Iris pigment epithelial cell (primary cell): Measurements from ENCODE around the gene PTMA.

Experiments
- DNase-seq: peaks from one replicate; pipeline ENCODE4 v3.0.0-alpha.2; 2011; ENCODE audit warnings: low read depth

PTMA gene

DNA sequence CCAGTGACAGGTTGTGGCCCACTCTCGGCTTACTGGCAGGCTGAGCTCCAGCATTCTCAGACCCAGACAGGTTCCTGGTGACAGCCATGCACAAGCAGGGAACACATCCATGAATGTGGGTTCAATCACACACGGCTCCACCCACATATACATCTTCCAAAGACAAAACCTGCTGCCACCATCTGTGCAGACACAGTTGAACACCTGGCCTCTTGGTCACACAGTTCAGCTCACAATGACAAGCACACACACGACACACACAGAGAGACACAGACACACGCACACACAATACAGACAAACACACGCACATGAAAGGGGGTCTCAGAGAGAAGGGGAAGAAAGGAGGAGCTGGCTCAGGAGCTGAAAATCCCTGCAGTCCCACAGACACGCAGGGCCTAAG lies 32.1 kb upstream of the PTMA start:
- DNase-seq: no peak

DNA sequence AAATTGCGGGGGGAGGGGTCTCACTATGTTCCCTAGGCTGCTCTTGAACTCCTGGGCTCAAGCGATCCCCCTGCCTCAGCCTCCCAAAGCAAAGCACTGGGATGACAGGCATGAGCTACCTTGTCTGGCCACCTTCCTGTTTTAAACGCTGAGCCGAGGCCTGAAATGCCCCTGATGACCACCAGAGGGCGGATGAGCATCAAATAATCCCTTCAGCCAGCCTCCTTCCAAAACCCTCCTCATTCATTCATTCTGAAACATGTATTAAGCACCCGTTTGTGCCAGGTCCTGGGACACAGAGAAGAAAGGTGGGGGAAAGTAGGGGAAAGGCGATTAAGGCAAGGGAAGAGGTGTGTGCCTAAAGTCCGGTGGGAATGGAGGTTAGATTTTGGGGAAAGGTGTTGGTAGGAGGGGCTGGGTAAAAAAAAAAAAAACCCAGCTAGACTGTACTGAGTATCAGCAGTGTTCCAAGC lies 30.7 kb upstream of the PTMA start:
- DNase-seq: peak; percentile 74

DNA sequence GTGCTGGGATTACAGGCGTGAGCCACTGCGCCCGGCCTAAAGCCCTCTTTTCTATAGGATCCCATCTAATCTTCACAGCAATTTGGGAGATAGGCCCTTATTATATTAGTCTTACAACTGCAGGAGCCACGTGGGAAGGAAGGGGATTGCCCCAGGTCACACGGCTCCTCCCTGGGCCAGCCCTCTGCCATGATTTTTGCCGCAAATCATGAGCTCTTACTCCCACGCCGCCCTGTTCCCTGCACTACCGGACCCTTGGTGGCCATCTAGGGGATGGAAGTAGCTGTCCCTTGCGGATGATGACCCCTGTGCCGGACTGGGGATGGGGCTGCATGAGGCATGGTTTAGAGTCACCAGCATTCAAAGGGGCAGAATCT lies 28.4 kb upstream of the PTMA start:
- DNase-seq: no peak

DNA sequence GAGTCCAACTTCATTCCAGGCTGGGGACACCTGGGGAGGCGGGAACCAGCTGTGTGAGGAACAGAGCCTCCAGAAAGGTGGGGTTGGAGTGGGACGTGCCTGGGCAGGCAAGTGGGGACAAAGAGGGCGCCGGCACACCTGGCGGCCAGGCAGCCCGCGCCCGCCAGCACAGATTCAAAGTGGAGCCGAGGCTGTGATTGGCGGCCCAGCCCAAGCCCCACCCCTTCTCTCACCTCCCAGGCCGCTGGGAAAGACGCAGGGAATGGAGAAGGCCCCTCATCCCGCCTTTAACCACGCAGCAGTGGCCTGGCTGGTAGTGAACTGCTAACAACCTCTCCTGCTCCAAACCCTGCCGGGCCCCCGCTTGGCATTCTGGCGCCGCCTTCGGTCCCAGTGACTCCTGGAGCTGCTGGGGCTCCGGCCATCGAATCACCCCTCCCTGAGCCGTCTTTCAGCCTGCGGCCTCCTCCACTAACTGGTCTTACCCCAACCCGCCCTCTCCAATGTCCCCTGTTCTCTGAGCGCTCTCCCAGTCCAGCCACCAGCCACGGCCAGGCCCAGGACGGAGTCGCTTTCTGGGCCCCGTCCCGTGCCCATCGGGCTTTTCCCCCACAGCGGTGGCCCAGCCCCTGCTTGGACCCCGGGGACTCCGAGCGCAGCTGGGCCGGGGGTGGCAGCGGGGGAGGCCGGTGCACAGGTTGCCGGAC lies 27.9 kb upstream of the PTMA start:
- DNase-seq: no peak

DNA sequence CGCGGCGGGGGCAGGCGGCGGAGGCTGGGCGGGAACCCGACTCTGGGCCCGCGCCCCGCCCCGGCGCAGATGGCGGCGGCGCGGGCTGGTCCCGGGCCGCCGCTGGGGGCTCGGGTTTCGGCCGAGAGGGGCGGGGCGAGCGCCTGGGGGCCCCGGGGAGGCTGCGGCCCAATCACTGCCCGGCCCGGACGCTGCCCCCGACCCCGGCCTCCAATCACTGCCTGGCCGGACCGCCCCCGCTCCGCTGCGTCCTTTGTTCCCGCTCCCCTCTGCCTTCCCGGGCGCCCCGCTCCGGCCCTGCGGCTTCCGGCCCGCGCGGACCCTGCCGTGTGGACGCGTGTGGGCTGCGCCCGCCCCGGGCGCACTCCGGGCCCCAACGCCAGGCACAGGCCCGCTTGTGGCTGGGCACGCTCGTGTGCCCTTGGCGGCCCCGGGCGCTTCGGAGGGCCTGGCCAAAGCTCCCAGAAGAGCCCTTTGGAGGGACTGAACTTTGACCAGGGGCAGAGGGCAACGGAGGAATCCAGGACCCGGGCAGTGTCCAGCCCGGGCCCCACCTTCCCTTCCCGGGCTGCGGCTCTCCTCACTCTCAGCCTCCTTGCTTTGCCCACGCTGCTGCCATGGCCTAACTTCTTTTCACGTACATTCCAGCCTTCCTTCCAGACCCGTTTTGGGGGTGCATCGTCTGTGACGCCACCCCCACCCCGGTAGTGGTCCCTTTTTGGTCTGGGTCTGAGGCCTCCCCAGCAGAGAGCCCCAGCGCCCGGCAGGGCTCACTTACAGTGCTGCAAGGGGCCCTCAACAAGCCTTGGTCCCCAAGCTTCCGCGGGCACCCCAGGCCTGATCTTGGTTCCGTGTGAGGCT lies 27.1 kb upstream of the PTMA start:
- DNase-seq: peak; percentile 80

DNA sequence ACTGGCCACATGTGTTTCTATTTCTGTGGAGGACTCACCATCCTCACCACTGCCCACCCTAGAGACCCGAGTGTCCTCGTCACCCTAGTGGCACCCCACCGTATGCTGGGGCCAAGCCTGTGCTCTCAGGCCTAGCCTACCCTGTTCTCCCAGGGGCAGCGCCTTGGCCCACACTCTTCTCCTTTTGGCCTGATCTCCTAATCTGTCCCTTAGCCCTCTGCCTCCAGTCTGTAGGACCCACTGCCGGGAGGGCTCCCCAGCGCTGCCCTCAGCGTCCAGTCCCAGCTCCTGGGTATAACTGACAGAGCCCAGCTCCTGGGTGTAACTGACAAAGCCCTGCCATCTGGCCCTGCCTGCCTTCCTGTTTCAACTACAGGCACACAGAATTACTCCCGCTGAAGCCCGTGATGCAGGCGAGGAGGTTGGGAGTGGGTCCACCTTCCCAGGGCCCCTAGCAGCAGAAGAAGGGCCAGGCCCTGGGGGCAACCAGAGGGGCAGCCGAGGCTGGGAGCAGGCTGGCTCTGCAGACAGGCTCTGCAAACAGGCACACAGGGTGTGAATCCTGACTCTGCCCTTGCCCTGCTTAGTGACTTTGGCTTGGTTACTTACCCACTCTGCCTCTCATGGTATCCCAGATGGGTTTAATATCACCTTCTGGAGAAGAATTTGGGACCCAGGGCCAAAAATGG lies 25.6 kb upstream of the PTMA start:
- no peak for DNase-seq

DNA sequence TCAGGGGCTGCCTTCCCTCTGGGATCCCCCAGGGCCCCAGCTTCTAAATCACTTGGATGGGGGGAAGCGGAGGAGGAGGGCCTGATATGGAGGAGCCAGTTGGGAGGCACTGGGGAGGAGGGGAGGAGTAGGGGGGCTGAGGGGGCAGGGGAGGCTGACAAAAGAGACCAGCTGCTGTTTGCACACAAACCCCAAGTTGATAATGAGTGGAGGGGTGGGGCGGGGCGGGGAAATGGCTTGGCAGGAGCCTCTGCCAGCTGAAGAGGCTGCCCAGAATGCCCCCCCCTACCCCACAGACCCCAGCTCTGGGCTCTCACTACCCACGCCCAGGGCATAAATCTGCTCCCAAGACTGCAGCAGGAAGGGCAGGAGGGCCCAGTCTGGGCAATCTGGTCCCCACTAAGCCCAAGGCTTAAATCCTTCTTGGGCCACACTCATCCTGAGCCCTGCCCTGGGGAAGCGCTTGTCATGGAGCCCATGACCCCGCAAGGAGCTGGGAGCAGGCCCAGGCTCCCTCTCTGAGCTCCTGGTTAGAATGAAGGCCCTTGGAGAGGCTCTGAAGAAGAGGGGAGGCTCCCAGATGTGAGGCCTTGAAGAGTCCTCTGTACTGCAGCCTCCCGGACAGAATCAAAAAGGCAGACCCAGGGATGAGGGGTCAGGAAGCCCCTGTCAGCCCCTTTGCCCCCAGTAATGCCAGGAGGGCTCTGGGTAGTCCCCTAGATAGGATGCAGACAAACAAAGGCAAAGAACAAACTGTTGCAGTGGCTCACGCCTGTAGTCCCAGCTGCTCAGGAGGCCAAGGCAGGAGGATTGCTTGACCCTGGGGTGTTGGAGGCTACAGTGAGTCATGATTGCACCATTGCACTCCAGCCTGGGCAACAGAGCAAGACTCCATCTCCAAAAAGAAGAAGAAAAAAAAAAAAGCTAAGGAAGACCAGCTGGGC lies 24.8 kb upstream of the PTMA start:
- DNase-seq: no peak

DNA sequence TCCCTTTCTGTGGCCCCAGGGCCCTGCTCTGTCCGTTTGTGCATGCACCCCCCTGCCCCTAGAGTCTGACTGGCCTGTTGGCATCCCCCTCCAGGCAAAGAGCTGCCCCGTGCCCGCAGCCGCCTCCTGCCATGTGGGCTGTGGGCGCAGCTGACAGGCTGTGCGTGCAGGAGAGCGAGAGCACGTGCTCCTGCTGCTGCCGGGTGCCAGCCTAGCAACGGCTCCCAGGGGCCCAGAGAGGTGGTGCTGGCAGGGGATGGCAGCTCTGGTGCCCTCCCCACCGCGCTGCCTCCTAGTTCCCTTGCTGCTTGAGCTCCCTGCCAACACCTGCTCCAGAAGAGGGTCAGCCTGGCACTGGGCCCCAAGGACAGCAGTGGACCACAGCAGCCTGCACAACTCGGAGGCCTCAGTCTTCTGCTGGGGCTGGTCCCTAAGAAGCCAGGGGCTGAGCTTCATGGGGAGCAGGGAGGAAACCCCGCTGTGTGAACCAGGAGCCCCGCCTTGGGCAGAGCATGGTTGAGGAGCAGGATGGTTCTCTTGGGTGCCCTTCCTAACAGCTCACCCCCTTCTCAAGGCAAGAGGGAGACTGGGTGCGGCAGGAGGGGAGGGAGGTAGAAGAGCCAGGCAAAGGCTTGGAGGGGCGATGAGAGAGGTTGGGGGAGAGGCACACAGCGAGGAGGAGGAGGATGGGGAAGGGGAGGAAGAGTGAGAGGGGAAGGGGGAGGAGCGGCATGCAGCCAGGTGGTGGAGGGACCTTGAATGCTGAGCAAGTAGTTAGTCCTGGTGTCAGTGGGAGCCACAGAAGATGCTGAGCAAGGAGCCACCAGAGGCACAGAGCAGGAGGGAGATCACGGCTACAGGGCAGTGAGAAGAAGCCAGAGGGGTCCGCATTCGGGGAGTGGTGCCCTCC lies 23.8 kb upstream of the PTMA start:
- DNase-seq: no peak

DNA sequence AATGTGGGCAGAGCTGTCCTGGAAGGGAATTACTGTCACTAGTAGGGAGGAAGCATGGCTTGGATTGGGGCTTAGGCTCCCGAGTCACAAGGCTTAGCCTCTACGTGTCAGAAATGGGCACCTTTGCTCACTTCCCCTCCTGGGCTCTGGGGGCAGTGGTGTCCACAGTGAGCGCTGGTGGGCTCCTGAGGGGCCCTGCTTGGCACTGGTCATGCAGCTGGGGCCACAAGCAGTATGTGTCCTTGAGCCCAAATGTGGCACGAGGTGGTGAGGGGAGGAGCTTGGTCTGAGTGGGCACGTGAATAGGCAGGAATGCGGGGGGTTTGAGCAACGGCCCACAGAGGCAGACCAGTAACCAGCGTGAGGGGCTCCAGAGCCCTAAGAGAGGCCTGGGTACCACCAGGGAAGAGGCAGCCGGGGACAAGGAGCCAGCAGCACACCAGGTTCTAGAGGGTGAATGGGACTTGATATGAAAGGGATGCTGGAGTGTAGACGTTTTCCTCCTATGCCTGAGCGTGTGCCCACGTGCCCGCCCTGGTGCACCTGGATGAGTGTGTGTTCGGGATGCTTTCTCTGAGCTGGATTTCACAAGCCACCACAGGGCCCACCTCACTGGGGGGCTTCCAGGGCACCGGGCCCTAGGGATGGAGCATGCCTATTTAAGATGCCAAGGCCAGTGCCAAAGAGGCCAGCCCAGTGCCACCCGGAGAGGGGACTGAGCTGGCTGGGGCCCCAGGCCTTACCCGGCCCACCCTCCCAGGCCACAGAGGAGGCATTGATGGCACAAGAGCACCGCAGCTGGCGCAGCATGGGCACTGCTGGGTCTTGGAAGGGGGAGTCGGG lies 22.8 kb upstream of the PTMA start:
- DNase-seq: no peak

DNA sequence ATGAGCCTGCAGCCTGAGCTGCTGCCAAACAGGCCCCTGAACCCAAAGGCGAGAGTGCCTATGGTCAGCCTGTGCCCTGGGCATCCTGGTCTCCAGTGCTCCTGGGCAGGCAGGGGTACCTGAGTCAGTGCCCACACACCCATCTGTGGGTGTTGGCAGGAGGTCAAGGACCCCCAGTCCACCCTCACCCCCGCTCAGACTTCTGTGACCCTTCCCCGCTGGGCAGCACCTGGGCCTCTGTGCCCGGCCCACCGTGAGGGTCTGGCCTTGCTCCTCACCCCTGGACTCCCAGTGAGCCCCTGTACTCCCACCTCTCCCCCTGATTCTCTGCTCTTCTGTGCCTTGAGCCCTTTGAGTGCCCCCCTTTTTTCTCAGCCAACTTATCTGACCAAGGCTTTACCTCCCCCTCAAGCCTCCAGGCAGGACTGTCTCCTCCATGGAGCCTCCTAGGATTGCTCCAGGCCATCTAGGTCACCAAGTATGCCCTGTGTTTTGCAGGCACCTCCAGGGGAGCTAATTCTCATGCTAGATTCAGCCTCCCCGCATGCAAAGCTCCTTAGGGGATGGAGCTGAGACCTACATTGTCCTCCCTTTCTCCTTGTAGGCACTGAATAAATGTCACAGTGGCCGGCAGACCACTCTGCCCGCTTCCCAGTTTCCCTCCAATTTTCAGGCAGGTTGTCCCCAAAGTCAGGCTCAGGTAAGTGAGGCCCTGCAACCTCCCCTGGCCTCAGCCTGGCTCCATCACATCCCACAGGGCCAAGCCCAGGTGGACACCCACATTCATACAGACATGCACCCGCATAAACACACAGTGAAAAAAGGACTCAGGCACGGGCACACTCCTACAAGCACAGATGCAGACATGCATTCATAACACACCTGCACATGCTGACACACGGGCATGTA lies 21.9 kb upstream of the PTMA start:
- no peak for DNase-seq

DNA sequence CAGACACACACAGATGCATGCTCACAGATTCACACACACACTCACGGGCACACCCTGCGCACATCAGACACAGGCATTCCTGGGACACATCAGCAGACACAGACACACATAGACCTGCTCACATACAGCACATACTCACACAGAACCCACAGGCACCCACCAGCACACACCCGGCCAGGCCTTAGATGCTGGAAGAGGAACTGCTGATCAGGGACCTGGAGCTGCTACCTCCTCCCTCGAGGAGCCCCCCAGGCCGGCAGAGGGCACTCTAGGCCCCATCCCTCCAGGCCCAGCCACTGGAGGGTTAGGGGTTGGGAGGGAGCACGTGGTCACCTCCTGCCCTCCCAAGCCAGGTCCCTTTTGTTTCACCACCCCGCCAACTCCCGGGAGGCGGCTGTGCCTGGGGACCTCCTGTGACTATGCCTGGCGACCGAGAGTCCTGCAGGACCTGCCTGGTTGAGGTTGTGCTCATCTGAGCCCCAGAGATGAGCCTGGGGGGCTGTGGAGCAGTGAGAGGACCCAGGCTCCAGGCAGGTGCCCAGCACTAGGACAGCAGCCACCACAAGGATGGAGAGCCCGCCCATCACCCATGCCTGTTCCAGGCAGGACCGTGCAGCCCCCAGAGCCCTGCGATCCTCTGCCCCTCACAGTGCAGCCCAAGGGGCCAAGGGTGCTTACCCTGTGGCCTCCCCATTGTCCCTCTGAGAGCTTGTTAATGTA lies 21.0 kb upstream of the PTMA start:
- no peak for DNase-seq

DNA sequence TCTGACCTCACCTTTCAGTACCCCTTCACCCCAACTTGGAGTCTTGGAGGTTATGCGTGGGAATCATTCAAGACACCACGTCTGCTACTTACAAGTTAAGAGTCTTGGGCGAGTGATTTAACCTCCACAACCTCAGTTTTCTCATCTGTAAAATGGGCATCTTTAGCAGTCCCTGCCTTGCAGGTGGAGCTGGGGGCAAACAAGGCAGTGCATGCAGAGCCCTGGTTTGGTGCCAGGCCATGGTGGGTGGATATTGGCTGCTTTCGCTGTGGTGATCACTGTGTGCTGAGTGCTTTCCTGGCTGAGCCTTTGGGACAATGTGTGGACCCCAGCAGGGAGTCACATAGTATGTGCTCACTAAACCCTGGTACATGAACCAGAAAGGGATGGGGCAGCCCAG lies 20.4 kb upstream of the PTMA start:
- DNase-seq: no peak

DNA sequence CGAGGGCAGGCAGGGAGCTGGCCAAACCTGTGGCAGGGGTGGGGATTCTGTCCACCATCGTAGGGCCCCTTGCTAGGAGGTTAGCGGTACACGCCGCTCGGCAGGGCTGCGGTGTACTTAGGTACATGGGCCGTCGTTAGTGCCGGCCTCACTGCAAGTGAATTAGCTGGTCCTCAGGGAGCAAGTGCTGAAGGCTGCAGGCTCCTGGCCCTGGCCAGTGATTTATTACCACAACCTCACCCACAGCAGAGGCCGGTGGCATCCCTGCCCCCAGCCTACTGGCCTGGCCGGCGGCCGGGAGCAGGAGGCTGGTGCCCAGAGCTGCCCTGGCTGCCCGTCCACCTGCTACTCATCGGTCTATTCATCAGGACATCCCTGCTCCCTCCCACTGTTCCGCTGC lies 19.6 kb upstream of the PTMA start:
- DNase-seq: no peak

DNA sequence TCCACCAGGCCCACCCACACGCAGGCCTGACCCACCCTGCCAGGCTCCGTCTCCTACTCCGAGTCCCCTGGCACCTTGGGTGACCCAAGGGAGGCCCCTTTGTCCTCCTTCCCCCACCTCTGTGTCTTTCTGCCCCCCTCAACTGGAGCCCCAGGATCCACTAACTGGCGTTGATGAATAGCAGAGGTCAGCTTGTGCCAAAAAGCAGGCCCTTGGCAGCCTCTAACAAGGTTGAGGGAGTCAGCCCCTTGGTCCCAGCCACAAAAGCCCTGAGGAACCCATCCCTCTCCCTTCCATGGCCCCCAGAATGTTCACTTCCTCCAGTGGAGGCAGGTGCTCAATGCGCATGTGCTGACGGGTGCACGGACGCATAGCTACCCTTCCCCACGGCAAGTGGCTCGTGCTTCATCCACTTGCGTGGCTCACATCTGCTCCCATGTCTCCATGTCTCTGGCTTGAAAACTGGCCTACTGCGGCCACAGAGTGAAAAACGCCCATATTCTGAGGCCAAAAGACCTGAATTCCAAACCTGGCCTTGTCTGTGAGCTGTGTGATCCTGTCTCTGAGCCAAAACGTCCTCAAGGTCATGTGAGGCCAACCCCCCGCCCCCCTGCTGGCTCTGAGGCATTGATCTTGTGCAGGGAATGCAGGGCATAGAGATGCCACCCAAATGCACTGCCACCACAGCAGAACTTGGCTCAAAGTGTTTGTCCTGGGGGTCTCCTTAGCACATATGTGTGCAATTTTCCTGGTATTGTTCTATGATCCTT lies 19.0 kb upstream of the PTMA start:
- DNase-seq: no peak

DNA sequence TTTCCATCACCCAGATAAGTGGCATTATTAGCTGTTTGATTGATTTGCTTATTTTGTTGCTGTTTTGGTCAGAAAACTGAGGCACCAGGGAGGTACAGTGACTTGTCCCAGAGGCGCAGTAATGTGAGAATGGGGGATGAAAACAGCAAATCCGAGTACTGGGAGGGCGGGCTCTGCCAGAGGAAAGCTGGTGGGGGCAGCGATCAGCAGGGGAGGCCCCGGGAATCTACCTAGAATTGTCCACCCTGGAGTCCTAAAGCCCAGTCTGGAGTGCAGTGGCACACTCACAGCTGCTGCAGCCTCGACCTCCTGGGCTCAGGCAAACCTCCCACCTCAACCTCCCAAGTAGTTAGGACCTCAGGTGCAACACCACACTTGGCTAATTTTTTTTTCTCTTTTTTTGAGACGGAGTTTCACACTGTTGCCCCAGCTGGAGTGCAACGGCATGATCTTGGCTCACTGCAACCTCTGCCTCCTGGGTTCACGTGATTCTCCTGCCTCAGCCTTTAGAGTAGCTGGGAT lies 17.0 kb upstream of the PTMA start:
- DNase-seq: no peak

DNA sequence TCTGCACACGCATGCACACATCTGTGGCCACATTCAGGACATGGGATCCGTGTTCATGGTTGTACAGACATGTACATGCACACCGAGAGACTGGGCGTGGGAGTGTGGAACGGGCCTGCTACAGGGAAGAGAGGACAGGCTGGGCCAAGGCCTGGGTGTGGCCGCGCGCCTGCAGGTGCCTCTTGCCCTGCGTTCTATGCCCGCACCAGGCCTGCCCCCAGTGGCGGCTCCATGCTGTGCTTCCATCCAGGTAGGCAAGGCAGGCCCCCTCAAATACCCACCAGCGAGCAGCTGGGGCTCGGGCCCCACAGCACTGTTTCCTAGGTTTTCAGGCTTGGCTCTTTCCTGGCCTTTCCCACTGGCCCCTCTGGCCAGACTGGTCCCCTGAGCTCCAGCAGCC lies 15.5 kb upstream of the PTMA start:
- DNase-seq: no peak

DNA sequence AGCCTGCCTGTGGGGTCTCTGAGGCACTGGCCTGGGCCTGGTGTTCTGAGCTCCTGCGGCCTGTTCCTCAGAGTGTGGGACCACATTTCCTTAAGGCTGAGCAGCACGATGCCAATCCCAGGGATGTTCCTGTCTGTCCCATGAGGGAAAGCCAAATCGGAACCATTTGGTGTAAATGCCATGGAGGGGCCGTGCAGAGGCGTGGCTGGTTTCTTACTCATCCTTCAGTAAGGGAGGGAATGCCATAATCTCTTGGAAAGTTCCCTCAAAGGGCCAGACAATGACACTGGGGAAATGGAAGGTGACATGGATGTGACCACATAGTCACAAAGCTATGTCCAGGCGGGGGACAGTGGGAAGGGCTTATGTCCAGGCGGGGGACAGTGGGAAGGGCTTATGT lies 14.4 kb upstream of the PTMA start:
- DNase-seq: no peak
